DND-41 (cell line): ENCODE measurements around the gene NUDCD3.

Experiments used
- ATAC-seq: fragments of 200-7000 bp; cut with Tn5 transposase; 3 replicates; pipeline ENCODE4 v1.9.1; 2021; ENCODE audit warnings: low read depth; ENCODE audit not compliant: insufficient read depth
- DNase-seq: peaks from one replicate; pipeline ENCODE4 v3.0.0-alpha.2; 2020
- H2AFZ ChIP-seq: 2 replicates; pipeline ENCODE4 v1.6.0; 2012; ENCODE audit warnings: low read depth, low read length
- H3K27ac ChIP-seq: 2 replicates; pipeline ENCODE4 v1.5.1; 2012; ENCODE audit warnings: low read length, inconsistent platforms
- H3K27me3 ChIP-seq: fragments of 200-600 bp; sonication (generic); 2 replicates; pipeline ENCODE4 v1.6.0; 2012; ENCODE audit warnings: low read length, mild to moderate bottlenecking, inconsistent platforms; ENCODE audit not compliant: insufficient read depth, poor library complexity
- H3K36me3 ChIP-seq: 2 replicates; pipeline ENCODE4 v1.5.1; 2012; ENCODE audit warnings: low read length, inconsistent platforms; ENCODE audit not compliant: insufficient read depth
- H3K4me1 ChIP-seq: 2 replicates; pipeline ENCODE4 v1.5.1; 2012; ENCODE audit warnings: mild to moderate bottlenecking, low read length; ENCODE audit not compliant: insufficient read depth
- H3K4me2 ChIP-seq: 2 replicates; pipeline ENCODE4 v1.6.0; 2012; ENCODE audit warnings: mild to moderate bottlenecking, moderate library complexity, low read length, inconsistent platforms; ENCODE audit not compliant: insufficient read depth
- H3K4me3 ChIP-seq, 2 experiments: fragments of 200-600 bp in 1 of 2; shearing (Covaris generic) in 1 of 2; 2 replicates each; pipeline ENCODE4 v1.5.1; 2012 to 2016; ENCODE audit warnings: inconsistent platforms in 2 of 2, low read length in 2 of 2, mild to moderate bottlenecking in 2 of 2, low read depth in 1 of 2, moderate library complexity in 1 of 2
- H3K79me2 ChIP-seq: 2 replicates; pipeline ENCODE4 v1.6.0; 2012; ENCODE audit warnings: low read length, inconsistent platforms; ENCODE audit not compliant: insufficient read depth
- H3K9ac ChIP-seq: 2 replicates; pipeline ENCODE4 v1.6.0; 2012; ENCODE audit warnings: low read depth, mild to moderate bottlenecking, inconsistent platforms, low read length, moderate library complexity
- H3K9me3 ChIP-seq: 2 replicates; pipeline ENCODE4 v1.5.1; 2012; ENCODE audit warnings: low read length, moderate library complexity, mild to moderate bottlenecking, inconsistent platforms; ENCODE audit not compliant: insufficient read depth, severe bottlenecking
- H4K20me1 ChIP-seq: 2 replicates; pipeline ENCODE4 v1.6.0; 2012; ENCODE audit warnings: low read length; ENCODE audit not compliant: insufficient read depth
- CTCF ChIP-seq: IDR thresholded peaks from 2 replicates; pipeline ENCODE4 v1.5.1; 2012; ENCODE audit warnings: borderline replicate concordance, low read length, moderate library complexity, mild to moderate bottlenecking; ENCODE audit not compliant: poor library complexity, severe bottlenecking; ENCODE audit errors: extremely low read depth
- EZH2 ChIP-seq: IDR thresholded peaks from 3 replicates; pipeline ENCODE4 v1.6.1; 2012; ENCODE audit warnings: borderline replicate concordance, low read depth, mild to moderate bottlenecking, moderate library complexity, low read length, inconsistent platforms; ENCODE audit not compliant: severe bottlenecking

Gene NUDCD3

GRCh38 chr7:44538093-44538797 lies 47.8 kb upstream of the NUDCD3 start:
- Histone ChIP-seq H3K9ac (no peak overlapping the region), H4K20me1 (no peaks in the 10 kb centered on the region), H3K9me3 (no peaks in the 10 kb centered on the region), H3K4me2 (no peak overlapping the region), H3K4me1 (no peaks in the 10 kb centered on the region), H3K36me3 (no peaks in the 10 kb centered on the region), H3K4me3 (no peak overlapping the region), H3K27ac (no peak overlapping the region), H3K27me3 (peaks cover 3% of the 10 kb centered on the region), H2AFZ (no peak overlapping the region), H3K79me2 (no peaks in the 10 kb centered on the region)
- TF ChIP-seq EZH2 (no peak), CTCF (no peak)
- no peak for DNase-seq
- ATAC-seq: no peak

GRCh38 chr7:44537442-44537841 lies 47.0 kb upstream of the NUDCD3 start:
- no peak for ATAC-seq
- TF ChIP-seq CTCF (no peak), EZH2 (no peak)
- H4K20me1 ChIP-seq: no peaks in the 10 kb centered on the region
- no peak overlapping the region for H3K4me2 ChIP-seq
- no peaks in the 10 kb centered on the region for H3K4me1 ChIP-seq
- H3K9me3 ChIP-seq: no peaks in the 10 kb centered on the region
- H3K27ac ChIP-seq: no peak overlapping the region
- no peak overlapping the region for H2AFZ ChIP-seq
- H3K36me3 ChIP-seq: no peaks in the 10 kb centered on the region
- peaks cover 3% of the 10 kb centered on the region for H3K27me3 ChIP-seq
- no peak overlapping the region for H3K9ac ChIP-seq
- no peaks in the 10 kb centered on the region for H3K79me2 ChIP-seq
- no peak overlapping the region for H3K4me3 ChIP-seq
- DNase-seq: no peak

GRCh38 chr7:44536090-44536489 lies 45.6 kb upstream of the NUDCD3 start:
- DNase-seq (no peak), ATAC-seq (no peak)
- TF ChIP-seq CTCF (no peak), EZH2 (no peak)
- H3K4me3 ChIP-seq: no peak overlapping the region
- no peak overlapping the region for H2AFZ ChIP-seq
- no peaks in the 10 kb centered on the region for H3K79me2 ChIP-seq
- H3K9ac ChIP-seq: no peak overlapping the region
- H3K27ac ChIP-seq: no peak overlapping the region
- no peaks in the 10 kb centered on the region for H4K20me1 ChIP-seq
- H3K36me3 ChIP-seq: no peaks in the 10 kb centered on the region
- no peak overlapping the region for H3K4me2 ChIP-seq
- no peaks in the 10 kb centered on the region for H3K27me3 ChIP-seq
- no peaks in the 10 kb centered on the region for H3K4me1 ChIP-seq
- no peaks in the 10 kb centered on the region for H3K9me3 ChIP-seq
